SKM-1 (cell line): Measurements from ENCODE around the gene INTS1.

Source experiments
- DNase-seq: peaks from one replicate; lab custom pipeline; 2025; ENCODE audit not compliant: unreplicated experiment; lab: John Stamatoyannopoulos, UW

INTS1 gene

GRCh38 chr7:1464694-1465093 lies 39.5 kb downstream of the INTS1 start:
- DNase-seq: no peak

- no peak for DNase-seq
These were observed 40.4 kb downstream of the INTS1 start for GRCh38 chr7:1463676-1464223.

GRCh38 chr7:1461646-1462375 lies 42.4 kb downstream of the INTS1 start:
- no peak for DNase-seq

GRCh38 chr7:1460821-1461645 lies 43.2 kb downstream of the INTS1 start:
- peak; percentile 42 for DNase-seq

GRCh38 chr7:1459920-1460820 lies 44.0 kb downstream of the INTS1 start:
- DNase-seq: no peak

- DNase-seq: peak; percentile 90
These were observed 44.7 kb downstream of the INTS1 start for GRCh38 chr7:1459512-1459892.

GRCh38 chr7:1458683-1459511 lies 45.3 kb downstream of the INTS1 start, which contains the start of gene MICALL2:
MICALL2 (minus strand) TSS chr7:1459470; CDS start chr7:1459326, 144 bp downstream.
- no peak for DNase-seq

GRCh38 chr7:1457949-1458682 lies 46.1 kb downstream of the INTS1 start:
- no peak for DNase-seq

GRCh38 chr7:1457059-1457948 lies 46.9 kb downstream of the INTS1 start:
- DNase-seq: no peak

- no peak for DNase-seq
These were observed 48.2 kb downstream of the INTS1 start for GRCh38 chr7:1455955-1456354.

- no peak for DNase-seq
These were observed 48.8 kb downstream of the INTS1 start for GRCh38 chr7:1455241-1455939.

- no peak for DNase-seq
These were observed 49.6 kb downstream of the INTS1 start for GRCh38 chr7:1454542-1454941.

- DNase-seq: no peak
These were observed 52.0 kb downstream of the INTS1 start for GRCh38 chr7:1452205-1452604.

- no peak for DNase-seq
These were observed 53.2 kb downstream of the INTS1 start for GRCh38 chr7:1450987-1451386.

GRCh38 chr7:1450431-1450830 lies 53.8 kb downstream of the INTS1 start:
- DNase-seq: no peak

GRCh38 chr7:1449951-1450350 lies 54.2 kb downstream of the INTS1 start:
- no peak for DNase-seq

GRCh38 chr7:1449501-1449900 lies 54.7 kb downstream of the INTS1 start:
- DNase-seq: no peak

- DNase-seq: no peak
These were observed 55.2 kb downstream of the INTS1 start for GRCh38 chr7:1448958-1449357.
